Skin epidermis (tissue), 12 donors: Measurements from ENCODE around the gene SHISA9.
"Not testable (repeated sequence)": the region's sequence is repeated elsewhere in the genome, so short reads cannot be mapped to it uniquely, and the experiment has no call there.

ENCODE experiments used
- H3K27ac ChIP-seq, 21 experiments: fragments of 200-600 bp; sonication (generic) in 11 of 21; one replicate each; pipeline ENCODE4 v1.5.0; 2020; ENCODE audit warnings: mild to moderate bottlenecking in 3 of 21, inconsistent platforms in 2 of 21, moderate library complexity in 2 of 21
- H3K4me3 ChIP-seq, 7 experiments: fragments of 200-600 bp; sonication (generic) in 2 of 7; one replicate each; pipeline ENCODE4 v1.5.0; 2020; ENCODE audit warnings: inconsistent platforms in 2 of 7, mild to moderate bottlenecking in 2 of 7, moderate library complexity in 1 of 7

Gene SHISA9

DNA sequence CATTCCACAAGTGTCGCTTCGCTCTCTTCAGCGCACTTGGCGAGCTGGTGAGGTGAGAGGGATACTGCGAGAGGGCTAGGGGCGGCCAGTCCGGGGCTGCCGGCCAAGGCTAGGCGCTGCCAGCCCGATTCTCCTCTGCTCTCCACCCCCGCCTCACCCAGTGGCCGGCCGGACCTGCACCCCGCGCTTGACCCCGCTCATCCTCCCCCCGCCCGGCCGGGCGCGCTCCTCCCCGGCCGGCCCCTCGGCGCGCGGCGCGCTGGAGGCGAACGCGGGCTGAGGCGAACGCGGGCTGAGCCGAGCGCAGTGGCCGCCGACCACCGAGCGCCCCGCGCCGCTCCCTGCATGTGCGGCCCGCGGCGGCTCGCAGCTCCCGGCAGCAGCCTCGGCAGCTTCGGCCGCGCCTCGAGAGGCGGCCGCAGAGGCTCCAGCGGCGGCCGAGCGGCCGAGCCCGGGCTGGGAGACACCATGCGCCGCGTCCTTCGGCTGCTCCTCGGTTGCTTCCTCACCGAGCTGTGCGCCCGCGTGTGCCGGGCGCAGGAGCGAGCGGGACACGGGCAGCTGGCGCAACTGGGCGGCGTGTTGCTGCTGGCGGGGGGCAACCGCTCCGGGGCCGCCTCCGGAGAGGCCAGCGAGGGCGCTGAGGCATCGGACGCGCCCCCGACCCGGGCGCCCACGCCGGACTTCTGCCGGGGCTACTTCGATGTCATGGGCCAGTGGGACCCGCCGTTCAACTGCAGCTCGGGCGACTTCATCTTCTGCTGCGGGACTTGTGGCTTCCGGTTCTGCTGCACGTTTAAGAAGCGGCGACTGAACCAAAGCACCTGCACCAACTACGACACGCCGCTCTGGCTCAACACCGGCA, at the start of gene SHISA9:
Gene SHISA9 (plus strand): TSS at position 2 of the 865 bp plus-strand sequence.
- H3K4me3 ChIP-seq: peak within 1 kb of the TSS in 2 of 7 experiments; percentile 17 to 28

DNA sequence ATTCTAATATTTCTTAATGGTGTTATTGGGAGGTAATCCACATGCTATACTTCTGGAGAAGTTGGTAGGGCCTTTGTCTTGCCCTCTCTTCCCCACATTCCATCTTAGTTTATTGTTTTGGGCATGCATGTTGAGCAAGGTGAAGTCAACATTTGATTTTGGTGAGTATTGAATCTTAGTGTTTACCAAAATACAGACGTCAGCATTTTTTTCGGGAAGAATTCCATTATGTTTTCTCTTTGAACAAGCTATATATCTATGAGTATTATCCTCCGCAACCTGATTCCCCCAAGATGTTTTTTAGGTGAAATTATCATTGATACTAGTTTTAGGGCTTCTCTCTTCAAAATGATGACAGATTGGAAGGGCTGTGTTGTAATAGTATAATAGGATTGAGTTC, 47.4 kb upstream of the SHISA9 start:
- Histone ChIP-seq H3K4me3 (no peak overlapping the region), H3K27ac (no peak overlapping the region)

More for the DNA sequence above, at the start of gene SHISA9:
- no peak within 1 kb of the TSS for H3K27ac ChIP-seq

DNA sequence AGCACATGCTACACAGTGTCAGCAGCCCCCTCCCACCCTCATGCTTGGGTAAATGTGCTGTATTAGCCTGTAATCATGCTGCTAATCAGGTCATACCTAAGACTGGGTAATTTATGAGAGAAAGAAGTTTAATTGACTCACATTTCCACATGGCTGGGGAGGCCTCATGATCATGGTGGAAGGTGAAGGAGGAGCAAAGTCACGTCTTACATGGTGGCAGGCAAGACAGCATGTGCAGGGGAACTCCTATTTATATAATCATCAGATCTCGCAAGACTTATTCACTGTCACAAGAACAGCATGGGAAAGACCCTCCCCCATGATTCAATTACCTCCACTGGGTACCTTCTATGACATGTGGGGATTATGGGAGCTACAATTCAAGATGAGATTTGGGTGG, 44.0 kb upstream of the SHISA9 start:
- not testable (repeated sequence) for H3K27ac ChIP-seq, H3K4me3 ChIP-seq

DNA sequence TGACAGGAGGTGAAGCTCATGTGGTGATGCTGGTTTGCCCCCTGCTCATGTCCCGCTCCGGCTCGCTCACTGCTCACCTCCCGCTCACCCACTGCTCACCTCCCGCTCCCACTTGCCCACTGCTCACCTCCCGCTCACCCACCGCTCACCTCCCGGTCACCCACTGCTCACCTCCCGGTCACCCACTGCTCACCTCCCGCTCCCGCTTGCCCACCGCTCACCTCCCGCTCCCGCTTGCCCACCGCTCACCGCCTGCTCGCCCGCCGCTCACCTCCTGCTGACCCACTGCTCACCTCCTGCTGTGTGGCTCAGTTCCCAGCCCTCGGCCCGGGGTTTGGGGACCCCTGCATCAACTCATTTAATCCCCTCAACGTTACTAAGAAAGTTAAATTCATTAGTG, 39.1 kb upstream of the SHISA9 start:
- Histone ChIP-seq H3K27ac (no peak overlapping the region), H3K4me3 (no peak overlapping the region)

DNA sequence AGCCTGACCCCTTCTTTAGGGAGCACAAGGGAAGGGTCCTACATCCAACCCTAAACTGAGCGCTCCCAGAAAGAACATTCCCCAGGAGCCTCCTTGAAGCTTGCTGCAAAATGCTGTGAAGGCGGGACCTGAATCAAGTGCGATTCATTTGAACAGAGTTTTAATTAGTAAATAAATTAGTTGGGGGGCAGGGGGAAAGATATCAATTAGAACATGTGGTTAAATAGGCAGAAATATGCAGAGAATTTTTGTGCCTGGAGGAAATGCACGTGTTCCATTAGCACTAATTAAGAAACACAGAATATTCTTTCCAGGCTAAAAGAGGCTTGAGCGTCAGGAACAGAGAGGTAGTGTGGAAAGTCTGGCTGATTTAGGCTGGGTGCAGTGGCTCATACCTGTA, 38.5 kb upstream of the SHISA9 start:
- H3K27ac ChIP-seq: no peak overlapping the region
- no peak overlapping the region for H3K4me3 ChIP-seq

DNA sequence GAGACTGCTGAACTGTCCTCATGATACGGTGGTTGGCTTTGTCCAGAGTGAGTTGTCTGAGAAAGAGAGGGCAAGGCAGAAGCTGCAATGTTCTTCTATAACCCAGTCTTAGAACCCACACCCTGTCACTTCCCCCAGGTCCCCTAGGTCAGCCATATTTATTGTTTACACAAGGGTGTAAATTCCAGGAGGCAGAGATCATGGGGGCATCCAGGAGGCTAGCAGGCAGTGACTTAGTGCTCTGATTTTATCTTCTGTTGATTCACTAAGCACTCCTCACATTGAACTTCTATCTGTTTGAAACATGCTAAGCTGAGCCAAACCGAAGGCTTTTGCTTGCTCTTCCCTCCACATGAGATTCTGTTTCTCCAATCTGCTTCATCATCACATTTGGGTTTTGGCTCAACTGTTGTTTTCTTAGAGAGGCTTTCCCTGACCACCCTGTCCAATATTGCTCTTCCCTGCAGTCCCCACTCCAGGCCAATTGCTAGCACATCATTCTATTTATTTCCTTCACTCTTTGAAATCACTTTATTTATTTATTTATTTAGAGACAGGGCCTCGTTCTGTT, 34.3 kb upstream of the SHISA9 start:
- no peak overlapping the region for H3K4me3 ChIP-seq
- H3K27ac ChIP-seq: no peak overlapping the region

DNA sequence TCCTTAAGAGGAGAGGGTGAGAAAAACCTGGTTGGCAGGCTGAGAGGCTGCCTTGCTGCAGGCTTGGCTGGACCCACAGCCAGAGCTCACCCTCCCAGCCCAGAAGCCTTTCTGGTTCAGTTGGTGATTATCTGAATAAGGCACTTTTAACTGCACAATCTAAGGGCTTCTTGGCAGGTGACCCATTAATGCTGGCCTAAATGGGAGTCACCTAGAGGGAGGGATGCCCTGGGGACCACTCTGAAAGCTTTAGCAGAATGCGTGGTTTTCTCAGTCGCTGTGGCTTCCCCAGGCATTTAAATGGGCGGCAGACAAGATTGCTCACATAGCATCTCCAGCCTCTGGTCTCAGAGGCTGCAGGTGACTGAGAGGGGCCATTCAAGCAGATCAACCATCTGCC, 33.2 kb upstream of the SHISA9 start:
- Histone ChIP-seq H3K4me3 (no peak overlapping the region), H3K27ac (no peak overlapping the region)

DNA sequence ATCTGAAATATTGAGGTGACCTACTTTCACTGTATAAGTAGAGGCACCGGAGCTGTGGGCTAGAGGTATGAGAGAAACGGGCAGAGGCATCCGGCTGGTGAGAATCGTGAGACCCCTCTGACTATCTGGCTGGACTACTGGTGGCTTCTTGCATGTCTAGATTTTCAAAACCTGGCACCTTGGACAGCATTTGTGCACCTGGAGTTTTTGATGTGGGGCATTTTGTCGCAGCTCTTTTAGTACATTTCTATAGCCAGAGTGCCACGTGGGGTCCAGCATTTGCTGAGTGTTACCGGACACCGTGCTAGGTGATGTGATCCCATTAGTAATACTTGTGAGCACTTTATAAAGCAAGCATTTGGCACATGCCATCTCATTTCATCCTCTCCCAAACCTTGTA, 32.6 kb upstream of the SHISA9 start:
- H3K27ac ChIP-seq: no peak overlapping the region
- no peak overlapping the region for H3K4me3 ChIP-seq

DNA sequence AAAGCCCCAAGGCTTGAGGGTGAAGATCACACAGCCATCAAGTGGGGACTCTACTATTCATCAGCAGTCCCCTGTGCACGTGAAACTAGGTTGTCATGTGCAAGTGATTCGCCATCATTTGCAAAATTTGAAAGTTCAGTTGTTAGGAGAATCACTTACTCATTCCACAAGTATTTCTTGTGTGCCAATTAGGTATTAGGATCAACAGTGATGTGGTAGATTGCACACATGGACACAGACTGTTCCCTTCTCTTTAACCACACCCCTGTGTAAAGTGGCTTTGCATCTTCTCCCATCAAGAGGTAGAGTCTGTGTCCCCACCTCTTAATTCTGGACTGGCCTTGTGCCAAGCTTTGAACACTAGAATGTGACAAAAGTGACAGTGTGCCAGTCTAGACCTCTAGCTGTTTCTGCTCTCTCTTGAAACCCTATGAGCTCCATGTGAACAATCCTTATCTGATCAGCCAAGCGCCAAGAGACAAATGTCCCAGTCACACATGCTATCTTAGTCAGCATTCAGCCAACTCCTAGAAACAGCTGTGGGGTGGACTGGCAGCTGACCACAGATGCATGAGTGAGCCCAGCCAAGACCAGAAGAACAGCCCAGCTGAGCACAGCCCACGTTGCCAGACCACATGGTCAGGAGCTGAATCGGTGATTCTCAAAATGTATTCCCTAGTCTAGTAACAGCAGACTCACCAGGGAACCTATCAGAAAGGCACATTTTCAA, 31.5 kb upstream of the SHISA9 start:
- Histone ChIP-seq H3K4me3 (no peak overlapping the region), H3K27ac (no peak overlapping the region)

DNA sequence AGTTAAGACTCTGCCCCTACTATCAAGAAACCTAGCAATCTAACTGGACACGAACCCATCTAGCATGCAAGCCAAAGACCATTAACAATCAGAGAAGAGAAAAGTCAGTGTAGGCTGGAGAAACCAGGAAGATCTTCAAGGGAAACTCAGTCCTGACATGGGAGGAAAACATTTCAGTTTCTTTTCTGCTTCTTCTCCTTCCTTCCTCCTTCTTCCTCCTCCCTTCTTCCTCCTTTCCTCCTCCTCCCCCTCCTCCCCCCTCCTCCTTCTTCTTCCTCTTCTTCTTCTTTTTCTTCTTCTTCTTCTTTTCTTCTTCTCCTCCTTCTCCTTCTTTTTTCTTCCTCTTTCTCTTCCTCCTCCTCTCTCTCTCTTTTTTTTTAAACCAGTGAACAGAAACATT, 29.6 kb upstream of the SHISA9 start:
- Histone ChIP-seq H3K27ac (no peak overlapping the region), H3K4me3 (no peak overlapping the region)

DNA sequence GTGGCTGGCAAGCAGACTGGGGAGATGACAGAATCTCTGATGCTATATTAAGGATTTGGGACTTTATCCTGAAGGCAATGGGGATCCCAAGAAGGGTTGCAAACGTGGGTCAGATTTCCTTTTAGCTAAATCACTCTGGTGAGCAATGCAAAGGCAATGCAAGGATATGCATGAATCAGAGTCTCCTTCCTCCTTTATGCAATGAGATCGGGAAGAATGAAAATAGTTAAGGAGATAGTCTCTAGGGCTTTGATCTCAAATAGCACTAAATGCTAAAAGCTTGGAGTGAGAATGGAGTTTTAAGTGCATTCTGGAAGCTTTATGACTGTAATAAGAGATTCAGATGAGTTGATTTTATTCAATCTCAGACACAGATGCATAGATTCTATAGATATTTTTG, 27.2 kb upstream of the SHISA9 start:
- Histone ChIP-seq H3K4me3 (no peak overlapping the region), H3K27ac (no peak overlapping the region)

DNA sequence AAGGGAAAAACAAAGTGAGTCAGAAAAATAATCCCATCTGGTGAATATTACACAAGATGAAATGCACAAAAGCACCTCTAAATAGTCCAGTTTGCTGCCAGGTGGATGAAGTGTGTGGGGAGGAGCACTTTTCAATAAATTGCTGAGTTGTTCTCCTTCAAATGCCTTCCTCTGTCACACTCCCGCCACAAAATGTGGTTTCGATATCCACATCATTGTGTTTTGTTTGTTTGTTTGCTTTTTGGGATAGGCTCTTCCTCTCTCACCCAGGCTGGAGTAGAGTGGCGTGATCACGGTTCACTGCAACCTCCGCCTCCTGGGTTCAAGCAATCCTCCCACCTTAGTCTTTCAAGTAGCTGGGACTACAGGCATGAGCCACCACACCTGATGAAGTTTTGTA, 24.6 kb upstream of the SHISA9 start:
- Histone ChIP-seq H3K4me3 (no peak overlapping the region), H3K27ac (no peak overlapping the region)

DNA sequence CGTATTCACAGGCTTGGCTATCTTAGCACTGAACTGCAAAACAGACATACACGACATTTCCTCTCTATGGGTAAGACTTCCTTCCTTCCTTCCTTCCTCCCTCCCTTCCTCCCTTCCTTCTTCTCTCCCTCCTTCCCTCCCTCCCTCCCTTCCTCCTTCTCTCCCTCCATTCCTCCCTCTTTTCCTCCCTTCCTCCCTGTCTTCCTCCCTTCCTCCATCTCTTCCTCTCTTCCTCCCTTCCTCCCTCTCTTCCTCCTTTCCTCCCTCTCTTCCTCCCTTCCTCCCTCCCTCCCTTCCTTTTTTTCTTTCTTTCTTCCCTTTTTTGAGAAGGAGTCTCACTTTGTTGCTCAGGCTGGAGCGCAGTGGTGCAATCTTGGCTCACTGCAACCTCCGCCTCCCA, 22.4 kb upstream of the SHISA9 start:
- H3K27ac ChIP-seq: no peak overlapping the region
- H3K4me3 ChIP-seq: no peak overlapping the region

DNA sequence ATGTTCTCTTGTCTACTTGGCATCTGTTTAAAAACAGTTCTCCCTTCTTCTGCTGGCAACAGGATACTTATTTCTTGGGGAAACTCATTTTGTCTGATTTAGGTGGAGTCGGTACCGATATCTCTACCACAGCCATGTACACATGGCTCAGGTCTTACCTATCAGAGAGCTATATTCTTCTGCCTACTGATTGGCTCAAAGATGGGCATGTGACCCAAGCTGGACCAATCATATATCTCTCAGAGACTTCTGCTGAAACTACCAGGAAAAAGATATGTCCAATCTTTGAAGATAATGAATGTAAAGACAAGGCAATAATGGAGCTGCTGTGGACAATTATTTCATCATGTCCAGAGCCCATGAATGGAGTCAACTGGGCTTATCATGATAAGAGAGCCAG, 21.6 kb upstream of the SHISA9 start:
- Histone ChIP-seq H3K4me3 (no peak overlapping the region), H3K27ac (no peak overlapping the region)

DNA sequence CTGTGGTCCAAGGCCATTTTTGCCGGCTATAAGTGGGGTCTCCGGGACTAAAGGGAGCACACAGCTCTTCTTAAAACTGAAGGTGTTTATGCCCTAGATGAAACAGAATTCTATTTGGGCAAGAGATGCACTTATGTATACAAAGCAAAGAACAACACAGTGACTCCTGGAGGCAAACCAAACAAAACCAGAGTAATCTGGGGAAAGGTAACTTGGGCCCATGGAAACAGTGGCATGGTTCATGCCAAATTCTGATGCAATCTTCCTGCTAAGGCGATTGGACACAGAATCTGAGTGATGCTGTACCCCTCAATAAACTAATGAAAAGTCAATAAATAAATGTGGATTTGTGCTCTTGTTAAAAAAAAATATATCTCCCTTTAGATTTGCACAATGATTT, 20.2 kb upstream of the SHISA9 start:
- no peak overlapping the region for H3K27ac ChIP-seq
- H3K4me3 ChIP-seq: no peak overlapping the region

DNA sequence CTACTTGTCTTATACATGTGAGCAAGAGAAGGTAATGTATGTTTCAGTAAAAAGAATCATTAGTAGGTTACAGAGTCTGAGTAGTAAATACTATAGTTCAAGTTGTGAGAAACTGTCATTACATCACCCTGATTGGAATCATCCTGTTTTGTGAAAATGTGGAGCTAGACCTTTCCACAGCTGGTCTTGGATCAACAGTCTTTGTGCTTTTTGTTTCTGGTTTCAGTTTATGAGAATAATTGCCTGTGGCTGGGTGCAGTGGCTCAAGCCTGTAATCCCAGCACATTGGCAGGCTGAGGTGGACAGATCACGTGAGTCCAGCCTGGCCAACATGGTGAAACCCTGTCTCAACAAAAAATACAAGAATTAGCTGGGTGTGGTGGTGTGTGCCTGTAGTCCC, 19.7 kb upstream of the SHISA9 start:
- H3K4me3 ChIP-seq: no peak overlapping the region
- H3K27ac ChIP-seq: no peak overlapping the region

DNA sequence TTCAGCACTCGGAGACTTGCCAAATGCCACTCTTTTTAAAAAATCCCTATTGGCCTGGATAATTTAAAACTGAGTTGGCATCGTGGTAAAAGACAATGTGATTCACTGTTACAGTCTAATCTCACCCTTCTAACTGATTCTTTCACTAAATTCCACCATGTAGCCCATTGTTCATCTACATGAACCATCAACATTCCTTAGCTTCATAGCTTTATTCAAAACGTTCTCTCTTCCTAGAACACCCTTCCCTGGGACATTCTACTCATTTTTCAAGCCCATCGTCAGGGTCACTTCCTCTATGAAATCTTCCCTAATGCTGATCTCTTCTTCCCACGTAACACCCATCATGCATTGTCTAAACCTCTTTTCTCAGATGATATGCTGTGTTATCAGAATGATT, 15.7 kb upstream of the SHISA9 start:
- H3K4me3 ChIP-seq: no peak overlapping the region
- H3K27ac ChIP-seq: no peak overlapping the region

DNA sequence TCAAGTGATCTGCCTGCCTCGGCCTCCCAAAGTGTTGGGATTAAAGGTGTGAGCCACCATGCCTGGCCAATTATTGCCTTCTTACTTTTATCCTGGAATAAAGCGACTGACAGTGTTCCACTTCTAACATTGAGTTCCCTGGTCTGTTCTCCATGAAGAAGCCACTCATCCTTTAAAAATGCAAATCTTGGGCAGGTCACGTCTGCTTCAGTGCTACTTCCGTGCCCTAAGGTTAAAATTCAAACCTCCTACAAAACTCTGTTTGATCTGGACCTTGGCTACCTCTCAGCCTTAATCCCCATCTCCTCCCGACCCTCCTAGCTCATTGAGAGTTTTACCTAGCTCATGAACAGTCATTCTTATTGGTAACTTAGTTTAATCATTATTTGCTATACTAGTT, 9.6 kb upstream of the SHISA9 start:
- H3K27ac ChIP-seq: no peak overlapping the region

DNA sequence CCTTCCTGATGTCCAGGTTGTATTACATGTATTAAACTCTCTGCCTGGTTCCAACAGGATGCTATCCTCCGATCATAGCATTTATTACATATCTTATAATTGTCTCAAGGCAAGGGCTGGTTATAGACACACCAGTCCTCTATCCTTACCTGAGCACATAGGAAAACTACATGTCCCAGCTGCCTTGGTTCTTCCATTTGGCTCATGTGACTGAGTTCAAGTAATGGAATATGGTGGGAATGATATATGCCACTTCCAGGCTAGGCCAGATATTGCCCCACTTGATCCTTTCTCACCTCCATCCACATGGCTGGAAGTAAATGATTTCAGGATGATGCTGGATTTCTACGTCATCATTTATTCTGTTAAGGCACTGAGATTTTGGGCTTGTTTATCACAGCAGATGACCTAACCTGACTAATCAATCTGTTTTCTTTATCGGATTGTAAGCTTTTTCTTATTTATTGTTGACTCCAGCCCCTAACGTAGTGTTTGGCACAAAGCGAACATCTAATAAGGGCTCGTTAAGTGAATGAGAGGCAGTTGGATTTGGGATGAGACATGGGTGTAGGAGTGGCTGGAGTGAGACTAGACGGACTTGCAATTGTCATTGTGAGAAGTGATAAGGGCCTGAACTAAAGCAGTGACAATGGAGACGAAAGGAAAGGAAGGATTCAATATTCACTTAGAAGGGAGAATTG, 8.2 kb upstream of the SHISA9 start:
- H3K27ac ChIP-seq: no peak overlapping the region

More for the DNA sequence above, 9.6 kb upstream of the SHISA9 start:
- H3K4me3 ChIP-seq: no peak overlapping the region

DNA sequence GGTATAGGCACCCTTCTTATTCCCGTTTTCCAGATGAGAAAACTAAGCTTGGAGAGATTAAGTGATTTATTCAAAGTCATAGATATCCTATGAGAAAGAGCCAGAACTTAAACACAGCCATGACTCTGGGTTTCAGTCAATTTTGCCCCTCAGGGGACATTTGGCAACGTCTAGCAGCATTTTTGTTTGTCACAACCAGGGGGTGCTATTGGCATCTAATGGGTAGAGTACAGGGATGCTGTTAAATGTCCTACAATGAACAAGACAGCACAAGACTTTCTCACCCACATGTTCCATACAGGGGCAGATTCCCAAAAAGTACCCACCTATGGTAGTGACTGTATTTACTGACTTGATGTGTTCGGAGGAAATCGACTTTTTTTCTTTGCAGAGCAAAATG, 4.8 kb upstream of the SHISA9 start:
- H3K4me3 ChIP-seq: no peak overlapping the region
- no peak overlapping the region for H3K27ac ChIP-seq

More for the DNA sequence above, 8.2 kb upstream of the SHISA9 start:
- H3K4me3 ChIP-seq: no peak overlapping the region
